Endothelial cell of hepatic sinusoid (primary cell): ENCODE results near the gene GPR18.
"Not testable (repeated sequence)": the region's sequence is repeated elsewhere in the genome, so short reads cannot be mapped to it uniquely, and the experiment has no call there.

Experiments used
- in situ Hi-C: cut with HindIII; loops from 2 replicates; pipeline ENCODE4 v1.10.0; 2017; ENCODE audit warnings: low sequenced_read_pairs

Gene GPR18

DNA sequence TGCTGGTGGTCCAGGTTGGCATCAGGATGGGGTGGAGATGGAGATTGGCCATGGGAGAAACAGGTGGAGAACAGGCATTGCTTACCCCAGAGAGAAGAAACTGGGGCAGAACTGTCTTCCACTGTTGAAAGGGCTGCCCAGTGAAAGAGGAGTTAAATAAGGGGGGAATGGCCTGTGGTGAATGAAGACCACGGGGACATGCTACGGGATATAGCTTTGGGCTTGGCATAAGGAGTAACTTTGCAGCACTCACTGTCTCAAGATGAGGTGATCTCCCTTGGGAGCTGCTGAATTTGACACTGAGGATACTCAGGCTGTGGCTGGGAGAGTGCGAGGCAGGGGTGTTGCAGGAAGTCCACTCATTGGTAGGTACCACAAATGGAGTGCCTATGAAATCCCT lies 10.6 kb upstream of the GPR18 start:
- in situ Hi-C loops: loop anchor here (5.0 kb wide), 2 partner anchors 52 to 97 kb away; no protein-coding TSS in a partner anchor

DNA sequence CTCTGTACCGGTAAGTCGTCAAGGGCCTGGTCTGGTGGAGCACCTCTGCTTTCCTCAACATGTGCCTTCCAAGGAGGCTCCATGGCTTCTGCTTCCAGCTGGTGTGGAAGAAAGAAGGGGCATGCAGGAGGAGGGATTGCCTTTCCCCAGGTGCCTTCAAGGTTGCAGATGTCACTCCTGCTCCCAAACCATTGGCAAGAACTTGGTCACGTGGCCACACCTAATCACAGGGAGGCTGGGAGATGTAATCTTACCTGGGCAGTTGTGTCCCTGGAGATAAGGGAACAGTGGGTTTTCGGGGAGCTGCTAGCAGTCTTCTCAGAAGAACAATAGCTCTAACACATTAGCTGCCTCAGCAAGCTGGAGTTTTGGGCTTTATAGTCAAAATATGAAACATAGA lies 9.7 kb upstream of the GPR18 start:
- in situ Hi-C loops: loop anchor here (5.0 kb wide), 2 partner anchors 51 to 96 kb away; no protein-coding TSS in a partner anchor

DNA sequence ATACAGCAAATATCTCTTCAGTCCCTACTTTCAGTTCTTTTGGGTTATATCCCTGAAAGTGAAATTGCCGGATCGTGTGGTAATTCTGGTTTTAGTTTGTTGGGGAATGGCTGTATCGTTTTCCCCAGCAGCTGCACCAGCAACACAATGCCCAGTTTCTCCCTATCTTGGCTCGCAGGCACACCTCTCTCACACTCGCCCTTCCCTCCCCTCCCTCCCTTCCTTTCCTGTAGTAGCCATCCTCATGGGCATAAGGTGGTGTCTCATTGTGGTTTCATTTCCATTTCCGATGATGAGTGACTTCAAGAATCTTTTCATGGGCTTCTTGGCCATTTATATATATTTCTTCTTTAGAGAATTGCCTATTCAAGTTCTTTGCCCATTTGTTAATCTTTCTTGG lies 8.6 kb upstream of the GPR18 start:
- in situ Hi-C loops: loop anchor here (5.0 kb wide), 2 partner anchors 50 to 95 kb away; no protein-coding TSS in a partner anchor

DNA sequence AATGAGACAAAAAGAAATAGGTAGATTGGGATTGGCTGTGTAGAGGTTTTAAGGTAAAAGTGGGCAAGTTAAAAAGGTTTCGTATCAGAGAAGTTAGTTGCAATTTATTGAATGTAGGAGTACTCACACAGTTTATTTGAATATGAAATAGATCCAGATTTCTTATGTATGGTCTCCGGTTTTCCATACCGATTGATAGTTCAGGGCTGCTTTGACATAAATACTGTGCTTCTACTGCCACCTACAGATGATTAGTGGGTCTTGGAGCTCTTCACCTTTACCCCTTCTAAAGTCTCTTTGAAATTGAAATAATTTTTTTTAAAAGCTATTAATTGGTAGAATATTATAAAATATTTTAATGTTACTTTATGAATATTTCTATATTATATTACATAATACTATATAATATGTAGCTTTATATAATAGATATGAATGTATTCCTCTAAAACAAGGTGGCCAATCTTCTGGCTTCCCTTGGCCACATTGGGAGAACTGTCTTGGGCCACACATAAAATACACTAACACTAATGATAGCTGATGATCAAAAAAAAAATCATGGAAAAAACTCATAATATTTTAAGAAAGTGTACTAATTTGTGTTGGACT lies 7.7 kb upstream of the GPR18 start:
- in situ Hi-C loops: loop anchor here (5.0 kb wide), 2 partner anchors 49 to 94 kb away; no protein-coding TSS in a partner anchor

DNA sequence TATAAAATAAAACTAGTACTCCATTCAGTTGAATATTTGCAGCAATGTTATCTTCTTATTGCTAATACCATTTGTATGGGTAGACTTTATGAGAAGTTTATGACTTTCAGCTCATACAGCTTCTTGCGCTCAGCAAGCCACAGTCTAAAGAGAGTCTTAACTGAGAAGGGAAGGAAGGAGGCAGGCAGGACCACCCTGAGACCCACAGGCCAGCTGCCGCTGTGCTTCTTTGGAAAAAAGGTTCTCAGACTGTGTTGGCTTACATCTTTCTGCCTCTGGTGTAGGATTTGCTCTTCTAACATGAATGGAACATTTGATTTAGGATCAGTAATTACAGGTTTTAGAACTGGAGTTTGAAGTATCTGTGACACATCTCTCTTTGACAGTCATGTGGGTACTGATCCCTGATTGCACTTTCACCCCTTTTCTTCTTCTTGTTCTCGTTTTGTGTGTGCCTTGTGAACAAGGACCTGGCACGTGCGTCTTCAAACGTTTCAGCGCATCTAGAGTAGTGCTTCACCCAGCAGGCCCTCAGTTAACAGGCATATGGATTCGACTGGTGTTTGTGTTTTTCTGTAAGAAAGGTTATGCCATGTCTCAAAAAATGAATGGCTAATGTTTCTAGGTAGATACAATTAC lies 7.1 kb upstream of the GPR18 start:
- in situ Hi-C loops: loop anchor here (5.0 kb wide), 2 partner anchors 48 to 93 kb away; no protein-coding TSS in a partner anchor

DNA sequence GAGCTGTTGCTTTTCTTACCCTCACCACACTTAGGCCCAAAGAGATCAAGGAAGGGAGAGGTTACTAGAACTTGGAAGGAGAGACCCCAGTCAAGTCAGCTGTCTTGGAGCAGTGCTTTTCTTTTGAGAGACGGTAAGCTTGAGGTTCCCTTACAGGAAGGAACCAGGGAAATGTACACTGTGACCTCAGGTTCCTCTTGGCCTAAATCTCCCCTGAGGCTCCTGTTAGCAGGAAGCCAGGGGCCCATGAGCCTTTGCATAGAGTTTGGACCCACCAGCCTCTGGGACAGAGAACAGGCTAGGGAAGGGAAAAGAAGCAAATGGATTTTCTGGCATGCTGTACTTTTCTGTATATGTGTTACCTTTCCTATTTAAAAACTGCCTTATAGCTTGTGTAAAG lies 5.9 kb upstream of the GPR18 start:
- in situ Hi-C loops: no loop called here

DNA sequence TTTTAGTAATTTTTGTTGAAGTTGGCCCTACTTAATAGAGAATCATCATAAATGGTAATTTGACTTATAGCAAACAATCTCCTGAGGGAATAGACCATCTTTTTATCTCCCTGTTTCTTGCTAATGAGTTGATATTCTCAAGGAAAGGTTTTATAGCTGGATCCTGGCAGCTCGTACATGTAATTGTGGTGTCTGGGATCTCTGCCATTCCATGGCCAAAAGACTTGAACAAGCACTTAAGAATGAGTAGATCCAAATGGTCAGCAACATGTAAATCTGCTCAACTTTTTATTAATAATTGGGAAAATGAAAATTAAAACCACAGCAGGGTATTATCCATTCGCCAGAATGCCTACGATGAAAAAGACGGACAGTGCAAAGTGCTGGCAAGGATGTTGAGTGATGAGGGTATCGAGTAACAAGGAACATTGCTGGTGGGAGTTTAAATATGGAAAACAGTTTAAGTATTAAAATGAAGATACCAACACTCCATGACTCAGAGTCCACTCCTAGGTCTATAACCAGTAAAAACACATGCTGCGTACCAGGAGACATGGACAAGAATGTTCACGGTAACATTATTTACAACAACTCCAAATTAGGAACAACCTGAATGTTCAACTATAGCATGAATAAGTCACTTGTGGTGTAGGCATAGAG lies 5.1 kb upstream of the GPR18 start:
- in situ Hi-C loops: no loop called here

DNA sequence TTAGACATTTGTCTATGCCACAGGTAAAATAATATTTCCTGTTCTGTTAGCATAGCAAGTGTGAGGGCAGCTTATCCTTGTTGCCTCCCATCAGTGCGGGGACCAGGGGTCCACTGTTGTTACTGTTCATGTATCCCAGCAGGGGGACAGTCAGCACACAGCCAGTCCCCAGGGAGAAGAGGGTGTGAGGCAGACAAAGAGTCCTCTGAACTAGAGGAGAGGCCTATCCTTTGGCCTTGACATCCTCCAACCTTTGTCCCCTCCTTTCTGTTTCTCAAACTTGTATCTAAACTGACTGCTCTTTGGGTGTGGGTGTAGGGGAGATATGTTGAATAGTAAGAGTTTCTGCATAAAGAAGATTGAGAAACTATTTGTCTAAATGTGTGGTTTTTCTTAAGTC lies 2.9 kb upstream of the GPR18 start:
- in situ Hi-C loops: no loop called here

DNA sequence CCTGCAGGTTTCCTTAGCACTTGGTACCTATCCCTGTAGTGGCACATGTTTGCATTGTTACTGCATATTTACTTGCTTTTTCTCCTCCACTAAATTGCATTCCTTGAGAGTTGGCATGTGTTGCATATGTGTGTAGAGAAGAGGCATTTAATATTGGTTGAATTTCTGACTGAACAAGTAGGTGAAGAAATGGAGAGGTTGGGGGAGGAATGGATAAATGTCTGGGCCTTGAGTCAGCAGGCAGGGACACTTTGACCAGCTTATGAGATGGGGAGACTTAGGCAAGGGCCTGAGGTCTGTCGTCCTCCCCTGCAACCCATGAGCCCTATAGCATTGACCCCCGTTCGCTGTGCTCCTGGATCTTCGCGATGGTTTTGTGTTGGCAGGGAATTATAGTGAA lies 2.0 kb upstream of the GPR18 start:
- in situ Hi-C loops: no loop called here

DNA sequence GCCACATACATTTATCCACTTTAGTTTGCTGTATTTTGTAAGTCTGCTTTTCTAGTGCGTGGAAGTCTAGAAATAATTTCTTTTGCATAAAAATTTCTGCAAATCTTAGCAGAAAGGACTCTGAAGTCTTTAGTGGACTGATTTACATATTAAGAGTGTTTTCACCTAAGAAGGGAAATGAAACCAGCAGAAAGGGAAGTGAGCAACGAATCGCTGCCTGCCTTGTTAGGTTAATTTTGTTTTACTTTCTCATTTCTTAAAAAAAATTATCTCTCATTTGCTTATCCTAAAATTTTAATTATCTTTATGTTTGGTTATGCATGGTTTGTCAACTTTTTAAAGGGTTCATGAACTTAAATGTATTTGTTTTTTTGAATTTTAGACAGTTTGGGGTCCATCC lies 767 bp upstream of the GPR18 start:
- in situ Hi-C loops: no loop called here

DNA sequence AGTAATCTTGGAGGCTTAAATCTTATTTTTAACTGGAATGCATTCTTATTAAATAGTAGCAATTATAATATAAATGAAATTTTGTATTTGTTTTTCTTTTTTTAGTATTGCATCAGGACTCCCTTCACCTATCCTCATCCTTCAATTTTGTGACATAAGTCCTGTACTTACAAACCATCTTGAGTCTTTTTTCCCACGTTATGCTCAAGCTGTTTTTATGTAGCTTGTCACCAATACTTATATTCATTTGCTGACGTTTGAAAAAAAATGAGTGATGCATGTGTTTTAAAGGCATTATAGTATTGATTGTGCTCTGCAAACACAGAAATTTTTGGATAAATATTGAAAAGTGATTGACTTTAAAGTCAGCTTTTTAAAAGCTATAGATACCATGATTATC lies 888 bp downstream of the GPR18 start:
- in situ Hi-C loops: no loop called here

DNA sequence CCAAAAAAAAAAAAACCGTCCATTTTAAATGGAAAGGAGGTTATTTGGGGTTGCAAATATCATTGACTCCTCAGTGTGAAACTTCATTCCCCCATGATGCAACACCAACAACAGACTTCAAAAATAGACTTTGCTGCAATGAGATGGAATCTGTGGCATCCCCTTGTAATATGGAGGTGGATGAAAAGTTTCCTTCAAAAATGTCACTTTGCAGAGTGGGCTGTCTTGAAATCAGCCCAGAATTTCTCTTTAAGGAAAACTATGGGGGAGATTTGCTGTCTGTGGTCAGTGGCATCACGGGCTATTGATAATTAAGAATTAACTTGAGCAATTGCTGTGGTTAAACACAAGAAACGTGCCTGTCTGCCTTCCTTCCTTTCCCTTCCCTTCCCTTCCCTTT lies 1.5 kb downstream of the GPR18 start:
- in situ Hi-C loops: no loop called here

DNA sequence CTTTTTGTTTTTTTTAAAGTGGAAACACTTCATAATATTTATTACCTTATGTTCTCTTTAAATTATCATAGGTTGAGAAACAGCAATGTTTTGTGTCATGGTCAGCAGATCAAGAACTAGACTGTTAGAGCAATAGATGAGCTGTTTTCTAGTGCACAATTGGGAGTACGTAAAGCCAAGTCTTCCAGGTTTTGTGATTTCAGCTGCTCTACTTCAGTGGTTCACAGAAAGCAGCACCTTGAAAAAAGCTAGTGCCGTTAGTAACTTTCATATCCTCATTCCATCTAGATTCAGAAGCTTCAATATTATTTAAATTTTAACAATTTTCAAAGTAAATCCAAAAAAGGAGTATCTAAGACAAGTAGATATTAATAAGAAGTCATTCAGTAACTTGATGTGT lies 1.9 kb downstream of the GPR18 start:
- in situ Hi-C loops: no loop called here

DNA sequence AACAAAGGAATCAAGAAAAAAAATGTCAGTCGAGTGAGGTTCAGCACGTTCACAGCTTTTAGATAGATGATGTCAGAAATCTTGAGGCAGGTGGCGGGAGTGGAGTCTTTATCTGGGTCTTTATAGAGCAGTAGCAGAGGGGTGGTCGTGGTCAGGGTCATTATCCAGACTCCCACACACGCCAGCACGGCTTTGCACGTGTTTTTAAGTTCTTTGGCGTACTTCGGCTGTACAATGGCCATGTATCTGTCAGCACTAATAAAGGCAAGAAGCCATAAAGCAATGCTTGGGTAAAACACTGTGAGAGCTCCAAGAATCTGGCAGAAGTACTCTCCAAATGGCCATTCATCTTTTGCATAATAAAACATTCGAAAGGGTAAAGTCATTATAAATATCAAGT lies 2.9 kb downstream of the GPR18 start:
- in situ Hi-C loops: no loop called here

DNA sequence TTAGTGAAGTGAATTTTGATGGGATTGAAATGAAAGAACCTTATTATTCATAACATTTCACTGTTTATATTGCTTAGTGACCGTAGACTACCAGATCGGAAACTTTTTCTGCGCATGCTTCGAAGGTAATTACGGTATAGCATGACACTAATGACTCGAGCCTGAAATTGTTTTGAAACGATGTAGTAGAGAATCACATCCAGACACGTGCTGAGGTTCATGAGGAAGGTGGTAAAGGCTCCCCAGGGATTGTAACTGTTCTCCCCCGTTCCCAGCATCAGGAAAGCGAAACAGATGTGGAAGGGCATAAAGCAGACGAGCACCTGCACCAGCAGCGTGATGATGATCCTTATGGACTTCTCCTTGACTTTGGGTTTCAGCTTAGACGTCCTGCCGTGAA lies 3.3 kb downstream of the GPR18 start:
- in situ Hi-C loops: no loop called here

DNA sequence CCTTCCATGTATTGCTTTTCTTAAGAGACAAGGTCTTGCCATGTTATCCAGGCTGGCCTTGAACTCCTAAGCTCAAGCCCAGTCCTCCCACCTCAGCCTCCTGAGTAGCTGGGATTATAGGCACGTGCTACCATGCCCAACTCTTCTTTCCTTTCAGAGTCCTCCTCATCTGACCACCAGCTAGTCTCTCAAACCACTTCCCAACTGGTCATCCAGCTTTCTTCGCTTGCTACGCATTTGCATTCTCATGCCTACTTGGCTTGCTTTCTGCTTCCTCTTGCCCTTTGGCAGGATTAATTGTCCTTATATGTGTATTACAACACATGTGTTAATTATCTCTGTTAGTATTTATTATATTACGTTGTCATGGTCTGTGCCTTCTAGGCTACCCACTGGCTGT lies 6.3 kb downstream of the GPR18 start:
- in situ Hi-C loops: no loop called here

DNA sequence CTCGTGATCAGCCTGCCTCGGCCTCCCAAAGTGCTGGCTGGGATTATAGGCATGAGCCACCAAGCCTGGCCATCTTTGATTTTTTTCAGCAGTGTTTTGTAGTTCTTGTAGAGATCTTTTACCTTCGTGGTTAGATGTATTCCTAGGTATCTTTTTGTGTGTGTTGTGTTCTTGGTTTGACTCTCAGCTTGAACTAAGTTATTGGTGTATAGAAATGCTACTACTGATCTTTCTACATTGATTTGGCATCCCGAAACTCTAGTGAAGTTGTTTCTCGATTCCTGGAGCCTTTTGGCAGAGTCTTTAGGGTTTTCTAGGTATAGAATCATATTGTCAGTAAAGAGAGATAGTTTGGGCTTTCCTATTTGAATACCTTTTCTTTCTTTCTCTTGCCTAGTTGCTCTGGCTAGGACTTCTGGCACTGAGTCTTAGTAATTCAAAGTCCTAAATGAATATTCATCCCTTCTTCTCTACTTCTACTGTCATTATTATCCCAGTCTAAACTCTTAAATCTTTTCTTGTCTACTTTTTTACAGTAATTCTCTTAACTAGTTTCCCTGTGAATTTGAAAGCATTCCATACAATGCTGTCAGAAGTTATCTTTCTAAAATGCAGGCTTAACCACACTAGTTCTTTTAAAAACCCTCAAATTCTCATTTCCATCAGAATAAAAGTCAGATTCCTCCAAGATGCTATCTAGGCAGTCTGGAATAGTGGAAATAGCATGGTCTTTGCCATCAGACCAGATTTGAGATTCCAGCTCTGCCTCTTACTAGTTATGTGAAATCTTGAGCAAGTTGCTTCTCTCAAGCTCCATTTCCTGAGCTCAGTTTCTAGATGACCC lies 7.0 kb downstream of the GPR18 start:
- in situ Hi-C loops: no loop called here

DNA sequence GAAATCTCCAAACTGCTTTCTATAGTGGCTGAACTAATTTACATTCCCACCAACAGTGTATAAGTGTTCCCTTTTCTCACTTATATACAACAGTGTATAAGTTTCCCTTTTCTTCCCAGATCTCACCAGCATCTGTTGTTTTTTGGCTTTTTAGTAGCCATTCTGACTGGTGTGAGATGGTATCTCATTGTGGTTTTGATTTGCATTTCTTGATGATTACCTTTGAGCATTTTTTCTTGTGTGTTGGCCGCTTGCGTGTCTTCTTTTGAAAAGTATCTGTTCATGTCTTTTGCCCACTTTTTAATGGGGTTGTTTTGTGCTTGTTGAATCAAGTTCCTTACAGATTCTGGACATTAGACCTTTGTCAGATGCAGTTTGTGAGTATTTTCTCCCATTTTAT lies 8.6 kb downstream of the GPR18 start:
- in situ Hi-C loops: not testable (repeated sequence)

DNA sequence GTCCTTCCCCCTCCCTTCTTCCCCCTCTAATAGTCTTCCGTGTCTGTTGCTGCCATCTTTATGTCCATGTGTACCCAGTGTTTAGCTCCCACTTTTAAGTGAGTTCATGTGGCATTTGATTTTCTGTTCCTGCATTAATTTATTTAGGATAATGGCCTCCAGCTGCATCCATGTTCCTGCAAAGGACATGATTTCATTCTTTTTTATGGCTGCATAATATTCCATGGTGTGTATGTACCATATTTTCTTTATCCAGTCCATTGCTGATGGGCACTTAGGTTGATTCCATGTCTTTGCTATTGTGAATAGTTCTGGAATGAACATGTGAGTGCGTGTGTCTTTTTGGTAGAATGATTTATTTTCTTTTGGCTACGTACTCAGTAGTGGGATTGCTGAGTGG lies 9.0 kb downstream of the GPR18 start:
- in situ Hi-C loops: not testable (repeated sequence)

DNA sequence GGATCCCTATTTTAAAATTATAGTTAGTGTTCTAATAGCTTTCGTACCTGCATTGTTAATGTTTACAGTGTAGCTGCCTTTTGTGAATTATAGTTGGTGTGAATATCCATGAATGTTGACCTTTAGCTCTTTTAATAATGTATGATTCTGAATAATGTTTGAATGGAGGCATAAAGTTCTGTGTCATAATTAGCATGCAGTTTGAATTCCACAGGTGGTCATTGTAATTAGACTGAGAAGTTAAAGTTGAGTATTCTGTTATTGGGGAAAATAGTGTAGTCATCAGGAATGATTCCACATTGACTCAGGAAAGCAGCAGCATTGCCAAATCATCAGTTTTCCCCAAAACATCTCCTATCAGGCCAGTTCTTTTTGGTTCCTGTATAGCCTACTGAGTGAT lies 12.1 kb downstream of the GPR18 start:
- in situ Hi-C loops: no loop called here

DNA sequence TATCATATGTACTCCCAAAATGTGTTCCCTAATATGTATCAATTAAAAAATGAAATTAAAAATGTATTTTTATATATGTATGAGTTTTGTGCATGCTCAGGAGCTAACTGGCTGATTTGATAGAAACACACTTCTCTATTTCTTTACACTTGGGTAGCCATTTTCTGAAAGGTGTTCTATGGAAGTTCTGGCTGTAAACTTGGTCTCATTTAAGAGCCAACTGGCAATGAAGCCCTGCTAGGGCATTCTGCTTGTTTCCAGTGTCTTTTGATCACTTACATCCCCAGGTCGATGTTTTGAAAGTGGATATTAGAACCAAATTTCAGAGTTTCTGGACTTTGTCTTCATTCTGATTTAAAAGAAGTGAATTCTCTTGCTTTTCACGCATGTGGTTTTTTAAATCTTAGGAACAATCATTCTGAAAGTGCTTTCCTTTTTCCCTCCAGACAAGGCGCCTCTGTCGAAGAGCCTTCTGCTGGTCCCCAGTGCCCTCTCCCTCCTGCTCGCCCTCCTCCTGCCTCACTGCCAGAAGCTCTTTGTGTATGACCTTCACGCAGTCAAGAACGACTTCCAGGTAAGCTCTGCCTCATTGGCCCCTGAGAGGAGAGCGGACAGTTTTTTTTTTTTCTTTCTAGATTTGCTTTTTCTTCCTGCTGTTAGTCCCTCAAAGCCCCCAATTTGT lies 20.1 kb downstream of the GPR18 start:
- in situ Hi-C loops: no loop called here
